HG02678 (cell line): ENCODE data around the gene ZBTB14.

ENCODE experiments used
- ATAC-seq: cut with Tn5 transposase; IDR thresholded peaks from one replicate; pipeline ENCODE4 v1.9.1; 2021; ENCODE audit warnings: mild to moderate bottlenecking, moderate library complexity; ENCODE audit not compliant: unreplicated experiment

The ZBTB14 gene, protein sequence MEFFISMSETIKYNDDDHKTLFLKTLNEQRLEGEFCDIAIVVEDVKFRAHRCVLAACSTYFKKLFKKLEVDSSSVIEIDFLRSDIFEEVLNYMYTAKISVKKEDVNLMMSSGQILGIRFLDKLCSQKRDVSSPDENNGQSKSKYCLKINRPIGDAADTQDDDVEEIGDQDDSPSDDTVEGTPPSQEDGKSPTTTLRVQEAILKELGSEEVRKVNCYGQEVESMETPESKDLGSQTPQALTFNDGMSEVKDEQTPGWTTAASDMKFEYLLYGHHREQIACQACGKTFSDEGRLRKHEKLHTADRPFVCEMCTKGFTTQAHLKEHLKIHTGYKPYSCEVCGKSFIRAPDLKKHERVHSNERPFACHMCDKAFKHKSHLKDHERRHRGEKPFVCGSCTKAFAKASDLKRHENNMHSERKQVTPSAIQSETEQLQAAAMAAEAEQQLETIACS

DNA sequence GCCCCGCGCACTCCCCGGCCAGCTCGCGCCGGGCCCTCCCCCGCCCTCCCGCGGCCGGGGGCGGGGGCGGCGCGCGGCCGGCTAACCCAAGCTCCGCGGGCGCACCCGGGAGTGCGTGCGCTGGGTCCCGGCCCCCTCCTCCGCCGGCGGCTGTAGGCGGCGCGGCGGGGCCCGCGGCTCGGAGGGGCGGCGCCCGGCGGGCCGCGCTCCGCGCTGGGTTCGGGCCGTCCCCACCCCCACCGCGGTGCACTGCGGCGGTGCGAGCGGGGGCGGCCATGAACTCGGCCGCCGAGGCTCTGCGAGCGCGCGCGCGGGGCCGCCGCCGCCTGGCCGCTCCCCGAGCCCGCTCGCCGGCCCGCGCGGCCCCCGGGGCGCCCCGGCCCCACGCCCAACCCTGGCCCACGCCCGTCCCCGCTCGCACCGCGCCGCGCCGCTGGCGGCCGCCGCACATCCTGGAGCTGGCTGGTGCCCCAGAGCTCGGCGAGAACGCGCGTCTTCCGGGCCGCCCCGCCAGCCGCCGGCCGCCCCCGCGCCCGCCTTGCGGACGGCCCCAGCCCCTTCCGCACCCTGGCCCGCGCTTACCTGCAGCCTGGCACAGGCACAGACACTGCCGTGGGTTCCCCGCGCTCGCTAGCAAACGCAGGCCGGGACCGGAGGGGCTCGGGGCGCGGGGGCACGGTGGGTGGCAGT lies at the start of gene ZBTB14:
Gene ZBTB14, minus strand, starts transcription at position 496 of the 690 bp plus-strand sequence. CDS start 2,480 bp downstream, outside the sequence.
- ATAC-seq: peak; percentile 37

DNA sequence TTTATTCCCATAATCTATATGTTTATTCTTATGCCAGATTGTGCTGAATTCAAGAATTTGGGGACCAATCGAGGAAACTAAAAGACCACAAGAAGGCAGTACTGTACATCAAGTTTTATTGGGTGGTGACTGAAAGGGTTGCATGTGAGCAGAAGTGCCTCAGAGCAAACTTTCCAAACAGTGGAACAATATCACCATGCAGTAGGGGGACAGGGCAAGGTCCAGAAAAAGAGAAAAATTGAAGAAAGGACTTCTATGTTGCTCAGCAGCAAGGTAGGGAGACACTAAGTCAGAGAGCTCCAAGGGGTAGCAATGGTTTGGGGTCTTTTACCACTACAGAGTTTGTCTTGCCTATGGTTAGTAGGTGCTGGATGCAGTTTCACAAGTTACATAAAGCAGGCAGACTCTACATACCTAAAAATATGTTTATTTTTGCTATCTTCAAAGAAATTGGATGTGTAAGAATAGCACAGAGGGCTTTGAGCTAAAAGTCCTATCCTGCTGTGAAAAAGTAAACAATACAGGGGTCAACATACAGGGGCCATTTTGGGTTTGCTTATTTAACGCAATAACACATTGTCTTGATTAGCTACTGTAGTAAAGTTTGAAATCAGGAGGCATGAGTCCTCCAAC lies 43.8 kb upstream of the ZBTB14 start:
- no peak for ATAC-seq

DNA sequence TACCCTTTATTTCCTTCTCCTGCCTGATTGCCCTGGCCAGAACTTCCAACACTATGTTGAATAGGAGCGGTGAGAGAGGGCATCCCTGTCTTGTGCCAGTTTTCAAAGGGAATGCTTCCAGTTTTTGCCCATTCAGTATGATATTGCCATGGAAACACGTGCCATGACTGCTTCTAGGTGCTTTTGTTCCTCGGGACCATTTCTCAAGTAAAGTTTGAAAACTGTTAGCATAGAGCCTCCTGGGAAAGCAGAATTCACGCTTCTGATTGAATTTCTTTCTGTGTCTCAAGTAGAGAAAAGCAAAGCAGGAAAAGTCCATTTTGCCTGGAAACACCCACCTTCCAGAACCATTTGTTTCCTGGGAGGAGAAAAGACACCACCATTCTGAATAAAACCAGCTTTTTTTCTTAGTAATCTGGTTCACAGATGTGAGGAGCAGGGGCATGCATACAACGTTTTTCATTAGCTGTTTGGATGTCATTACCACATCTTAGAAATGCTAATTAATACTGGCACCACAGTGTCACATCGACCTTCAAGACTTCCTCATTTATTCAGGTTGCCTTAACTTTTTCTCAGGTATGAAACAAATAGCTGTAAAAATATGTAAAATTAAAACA lies 39.0 kb upstream of the ZBTB14 start:
- no peak for ATAC-seq

DNA sequence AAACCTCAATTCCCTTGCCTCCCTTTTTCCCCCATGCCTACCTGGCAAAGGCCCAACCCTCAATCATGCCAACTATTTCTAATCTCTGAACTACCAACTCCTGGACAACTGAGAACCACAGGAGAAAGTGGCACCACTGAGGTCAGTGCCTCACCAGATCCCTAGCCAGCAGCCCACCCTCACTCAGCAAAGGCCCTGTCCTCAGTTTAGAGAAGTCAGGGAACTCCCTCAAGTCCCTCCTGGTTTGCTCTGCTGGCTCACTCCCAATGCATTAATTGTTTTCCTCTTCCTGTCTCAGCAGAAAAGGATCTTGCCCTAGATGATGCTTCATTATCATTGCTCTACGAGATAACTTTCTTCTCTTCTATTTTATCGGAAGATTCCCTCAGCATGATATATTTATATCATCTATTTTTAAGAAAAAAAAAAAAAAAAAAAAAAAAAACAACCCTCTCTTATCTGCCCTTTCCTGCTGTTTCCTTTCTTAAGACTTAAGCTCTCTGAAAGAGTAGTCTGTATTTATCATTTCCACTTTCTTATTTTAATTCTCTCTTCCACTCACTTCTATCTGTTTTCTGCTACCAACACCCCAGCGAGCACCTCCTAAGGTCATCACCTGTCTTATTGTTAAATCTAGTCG lies 22.7 kb upstream of the ZBTB14 start:
- ATAC-seq: no peak

DNA sequence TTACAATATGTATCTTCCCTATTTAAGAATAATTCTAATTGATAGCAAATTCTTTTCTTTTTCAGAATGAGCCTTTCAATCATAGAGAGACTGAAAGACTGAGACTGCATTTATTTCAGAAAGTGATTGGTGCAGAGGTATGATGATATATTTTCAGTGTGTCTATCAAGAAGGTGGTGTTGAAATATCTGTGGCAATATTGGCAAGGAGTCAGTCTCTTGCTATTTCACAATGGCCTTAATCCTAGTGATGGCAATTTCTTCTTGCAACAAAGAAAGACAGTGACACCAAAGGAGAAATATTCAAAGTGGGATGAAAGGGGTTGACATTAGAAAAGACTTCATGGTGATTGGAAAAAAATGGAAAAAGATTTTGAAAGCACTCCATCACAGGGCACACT lies 21.7 kb upstream of the ZBTB14 start:
- no peak for ATAC-seq

DNA sequence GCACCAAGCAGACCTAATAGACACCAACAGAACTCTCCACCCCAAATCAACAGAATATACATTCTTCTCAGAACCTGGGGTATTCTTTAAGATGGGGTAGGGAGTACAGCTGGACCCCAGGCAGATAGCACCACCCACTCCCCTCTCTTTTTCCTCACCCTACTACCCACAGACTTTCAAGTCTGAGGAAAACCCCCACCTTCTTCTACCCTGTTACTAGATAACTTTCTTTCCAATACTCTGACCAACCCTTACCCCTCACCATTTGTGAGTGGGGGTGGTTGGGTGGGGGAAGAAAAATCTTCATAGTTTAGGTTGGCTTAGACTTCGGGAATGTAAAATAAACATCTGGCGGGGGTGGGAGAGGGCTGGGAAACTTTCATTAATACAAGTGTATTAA lies 20.3 kb upstream of the ZBTB14 start:
- peak; percentile 51 for ATAC-seq

DNA sequence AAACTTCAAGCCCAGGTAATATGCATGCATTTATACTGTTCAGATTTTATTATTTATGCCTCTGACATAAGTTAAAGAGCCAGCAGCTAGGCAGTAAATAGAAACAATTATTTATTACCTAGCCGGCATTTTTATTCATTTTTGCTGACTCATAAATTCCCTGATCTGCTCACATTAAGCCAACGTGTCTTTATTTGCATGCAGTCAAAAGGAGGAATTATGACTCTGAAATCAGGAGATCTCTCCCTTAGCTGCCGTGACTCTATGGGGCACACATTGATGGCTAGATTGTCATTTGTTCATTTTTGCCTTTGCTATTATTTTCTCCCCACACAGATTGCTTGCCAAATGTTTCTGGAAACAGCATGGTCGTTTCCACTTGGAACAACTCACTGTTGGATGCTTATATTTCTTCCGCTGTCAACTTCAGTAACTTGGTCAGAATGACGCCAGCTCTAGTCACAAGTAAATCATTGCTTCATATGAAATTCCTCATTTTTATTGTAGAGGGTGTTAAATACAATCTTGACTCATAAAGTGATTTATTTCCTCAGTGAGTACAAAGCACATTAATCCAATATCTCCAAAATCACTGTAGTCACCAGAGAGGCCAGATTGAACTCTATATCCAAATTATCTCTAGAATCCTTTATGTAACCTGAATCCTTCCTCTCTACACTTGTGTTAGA lies 15.9 kb upstream of the ZBTB14 start:
- no peak for ATAC-seq

DNA sequence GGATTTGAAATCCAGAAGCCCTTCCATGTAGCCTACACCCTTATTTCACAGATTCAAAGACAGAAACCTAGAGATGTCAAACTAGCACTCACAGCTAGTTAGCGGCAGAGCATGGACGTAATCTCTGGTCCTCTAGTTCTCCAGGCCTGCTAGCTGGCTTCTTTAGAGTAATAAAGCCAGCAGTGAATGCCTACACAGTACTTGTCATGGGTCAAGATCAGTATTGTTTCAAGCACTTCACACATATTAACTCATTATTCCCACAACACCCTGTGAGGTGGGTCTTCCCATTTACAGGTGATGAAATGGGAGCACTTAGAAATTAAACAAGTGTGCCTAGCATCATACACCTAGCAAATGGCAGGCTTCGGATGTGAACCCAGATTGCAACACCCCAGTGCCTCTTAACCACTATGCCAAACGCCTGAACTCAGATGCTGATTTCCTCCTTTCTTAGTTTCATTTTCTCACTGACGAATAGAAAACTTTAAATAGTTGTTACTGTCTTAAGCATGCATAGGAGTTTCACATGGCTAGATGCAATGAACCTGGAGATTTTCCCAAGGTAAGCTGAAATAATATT lies 14.5 kb upstream of the ZBTB14 start:
- ATAC-seq: peak; percentile 96

DNA sequence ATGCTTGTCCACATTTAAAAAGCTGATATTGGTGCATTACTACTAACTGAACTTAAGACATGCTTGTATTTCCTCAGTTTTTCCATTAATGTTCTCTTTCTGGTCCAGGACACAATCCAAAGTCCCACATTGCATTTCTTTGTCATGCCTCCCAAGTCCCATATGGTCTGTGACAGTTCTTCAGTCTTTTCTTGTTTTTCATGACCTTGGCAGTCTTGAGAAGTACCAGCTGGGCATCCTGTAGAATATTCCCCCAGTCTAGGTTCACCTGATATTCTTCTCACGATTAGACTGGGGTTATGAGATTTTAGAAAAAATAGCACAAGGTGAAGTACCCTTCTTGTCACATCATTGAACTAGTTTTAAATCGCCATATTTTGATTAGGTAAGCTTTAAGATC lies 10.3 kb upstream of the ZBTB14 start:
- no peak for ATAC-seq

DNA sequence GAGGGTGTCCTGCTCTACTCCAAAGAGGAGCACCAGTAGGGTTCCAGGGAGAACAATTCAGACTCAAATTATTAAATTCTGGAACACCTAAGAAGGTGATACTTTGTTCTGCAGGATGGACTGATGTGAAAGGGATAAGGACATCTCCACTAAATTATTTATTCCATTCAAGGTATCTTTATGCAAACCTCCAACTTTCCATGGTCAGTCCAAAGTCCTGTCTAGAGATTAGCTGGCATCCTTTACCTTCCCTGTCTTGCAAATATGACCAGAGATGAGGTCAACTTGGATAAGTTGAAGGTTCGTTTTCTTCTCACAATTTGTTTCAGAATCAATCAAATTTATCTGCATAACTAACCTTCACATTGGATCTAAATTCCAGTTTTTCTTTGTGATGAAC lies 8.7 kb upstream of the ZBTB14 start:
- ATAC-seq: no peak

DNA sequence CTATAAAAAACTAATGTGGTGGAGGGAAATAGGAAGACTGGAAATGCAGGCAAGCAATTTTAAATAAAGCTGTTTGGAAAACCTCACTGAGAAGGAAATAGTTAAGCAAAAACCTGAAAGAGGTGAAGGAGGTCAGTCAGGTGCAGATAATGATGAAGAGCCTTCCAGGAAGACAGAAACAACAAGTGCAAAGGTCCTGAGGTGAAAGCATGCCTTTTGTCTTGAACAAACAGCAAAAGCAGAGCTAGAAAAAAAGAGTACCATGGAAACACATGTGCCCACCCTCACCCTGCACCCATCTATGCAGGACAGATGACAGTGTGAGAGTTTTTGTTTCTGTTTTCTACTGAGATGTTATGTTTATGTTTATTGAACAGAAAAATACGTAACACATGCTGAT lies 8.1 kb upstream of the ZBTB14 start:
- ATAC-seq: no peak

DNA sequence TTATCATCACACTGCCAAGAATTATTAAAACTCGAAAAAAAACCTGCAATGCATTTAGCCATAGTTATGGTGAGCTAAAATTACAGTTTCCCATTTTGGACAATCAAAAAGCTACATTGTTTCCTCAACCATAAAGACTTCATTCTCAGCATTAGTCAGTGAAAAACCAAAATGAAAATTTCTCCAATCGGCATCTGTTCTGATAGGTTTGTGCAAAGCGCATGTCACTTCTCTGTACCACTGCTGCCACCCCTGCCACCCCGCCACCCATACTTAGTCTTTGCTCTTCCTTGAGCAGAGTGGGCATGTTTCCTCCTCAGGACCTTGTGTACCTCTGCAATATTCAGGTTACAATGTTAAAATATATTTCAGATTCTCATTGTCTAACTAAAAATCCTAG lies 7.1 kb upstream of the ZBTB14 start:
- ATAC-seq: no peak

DNA sequence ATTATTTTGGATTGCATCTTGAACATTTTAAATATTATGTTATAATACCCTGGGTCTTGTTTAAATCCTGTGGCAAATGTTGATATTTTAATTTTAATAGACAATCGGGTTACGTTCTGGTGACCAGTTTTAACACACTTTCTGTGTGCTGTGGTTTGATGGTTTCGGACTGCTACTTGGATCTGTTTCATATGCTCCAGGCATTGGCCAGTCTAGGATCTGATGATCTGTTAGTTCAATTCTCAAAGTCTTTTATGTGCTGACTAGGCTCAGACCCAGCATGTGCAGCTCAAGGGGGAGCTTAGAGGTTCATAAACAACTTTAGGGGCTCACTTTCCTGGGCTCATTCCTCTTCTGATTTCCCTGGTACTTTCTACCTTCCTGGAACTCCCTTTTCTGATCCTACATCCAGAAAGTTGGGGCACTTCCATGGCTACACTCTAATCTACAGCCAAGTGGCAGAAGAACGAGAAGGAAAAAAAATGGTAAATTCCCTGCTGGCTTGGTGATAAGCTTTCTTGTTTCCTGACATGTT lies 5.0 kb upstream of the ZBTB14 start:
- no peak for ATAC-seq

DNA sequence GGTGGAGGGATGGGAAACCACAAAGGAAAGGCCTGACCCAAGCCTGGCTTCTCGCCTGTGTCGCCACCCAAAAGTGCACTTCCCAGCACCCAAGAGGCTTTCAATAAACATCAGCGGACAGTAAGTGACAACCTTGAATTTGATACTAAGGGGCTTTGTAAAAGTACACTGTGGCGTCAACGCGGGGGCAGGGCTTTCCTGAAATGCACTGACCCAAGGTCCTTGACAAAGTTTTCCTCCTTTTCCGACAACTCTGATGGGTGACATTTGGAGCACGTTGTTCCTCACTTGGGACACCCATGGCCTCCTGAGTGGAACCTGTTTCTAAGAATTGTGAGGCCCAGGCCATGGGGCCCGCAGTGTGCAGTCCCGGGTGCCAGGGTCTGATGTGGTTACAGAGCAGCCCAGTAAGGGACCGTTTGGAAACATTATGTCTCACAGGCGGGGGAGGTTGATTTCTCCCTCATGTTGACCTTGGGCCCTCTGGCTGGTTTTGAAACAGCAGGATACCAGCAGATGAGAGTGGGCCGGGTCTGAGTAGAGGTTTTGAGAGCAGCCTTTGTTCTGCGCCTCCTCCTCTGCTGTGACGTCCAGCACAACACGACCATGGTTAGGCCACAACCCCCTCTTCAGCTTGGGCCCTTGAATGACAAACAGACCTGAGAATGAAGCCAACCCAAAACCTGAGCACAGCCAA lies 2.8 kb upstream of the ZBTB14 start:
- ATAC-seq: no peak

DNA sequence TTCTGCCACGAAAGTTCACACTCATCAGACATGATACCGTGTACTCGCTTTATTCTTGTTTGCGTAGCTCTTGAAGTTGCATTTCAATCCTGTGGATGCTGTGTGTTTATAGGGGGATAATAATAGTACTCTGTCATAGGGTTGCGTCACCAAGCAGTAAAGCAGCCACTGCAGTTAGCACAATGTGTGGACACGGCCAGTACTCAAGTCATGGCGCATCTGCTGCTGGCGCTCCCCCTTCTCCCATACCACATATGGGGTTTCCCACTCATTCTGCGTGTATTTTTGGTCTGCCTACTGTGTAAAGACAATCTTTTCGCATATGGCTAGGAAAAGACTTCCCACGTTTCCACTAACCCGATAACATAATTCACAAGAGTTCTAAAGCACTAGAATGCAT lies 2.1 kb upstream of the ZBTB14 start:
- no peak for ATAC-seq

DNA sequence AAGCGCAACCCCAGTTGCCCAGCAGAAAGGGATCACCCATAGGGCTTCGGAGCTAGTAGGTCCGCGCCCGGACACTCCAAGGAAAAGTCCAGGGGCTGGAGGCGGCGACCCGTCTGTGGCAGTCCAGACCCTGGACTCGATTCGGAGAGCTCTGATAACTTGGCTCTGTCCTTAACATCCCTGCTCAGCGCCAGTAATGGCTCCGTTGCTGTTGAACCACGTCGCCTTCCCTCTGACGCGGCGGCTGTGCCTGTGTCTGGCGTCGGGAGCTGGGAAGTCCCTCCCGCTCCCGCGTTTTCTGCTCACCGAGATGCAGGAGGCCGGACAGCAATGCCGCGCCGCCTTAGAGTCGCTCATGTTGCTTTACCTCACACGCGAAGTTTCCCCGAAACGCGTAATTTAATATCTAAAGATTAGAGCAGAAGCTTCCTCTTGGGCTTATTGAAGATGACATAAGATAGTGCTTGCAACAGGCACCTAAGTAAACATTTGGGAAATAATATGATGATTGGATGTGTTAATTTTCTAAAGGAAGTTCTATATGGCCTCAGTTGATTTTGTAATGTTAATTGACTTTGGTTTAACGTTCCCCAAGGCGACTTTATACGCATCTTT lies 1.3 kb upstream of the ZBTB14 start:
- peak; percentile 8 for ATAC-seq

DNA sequence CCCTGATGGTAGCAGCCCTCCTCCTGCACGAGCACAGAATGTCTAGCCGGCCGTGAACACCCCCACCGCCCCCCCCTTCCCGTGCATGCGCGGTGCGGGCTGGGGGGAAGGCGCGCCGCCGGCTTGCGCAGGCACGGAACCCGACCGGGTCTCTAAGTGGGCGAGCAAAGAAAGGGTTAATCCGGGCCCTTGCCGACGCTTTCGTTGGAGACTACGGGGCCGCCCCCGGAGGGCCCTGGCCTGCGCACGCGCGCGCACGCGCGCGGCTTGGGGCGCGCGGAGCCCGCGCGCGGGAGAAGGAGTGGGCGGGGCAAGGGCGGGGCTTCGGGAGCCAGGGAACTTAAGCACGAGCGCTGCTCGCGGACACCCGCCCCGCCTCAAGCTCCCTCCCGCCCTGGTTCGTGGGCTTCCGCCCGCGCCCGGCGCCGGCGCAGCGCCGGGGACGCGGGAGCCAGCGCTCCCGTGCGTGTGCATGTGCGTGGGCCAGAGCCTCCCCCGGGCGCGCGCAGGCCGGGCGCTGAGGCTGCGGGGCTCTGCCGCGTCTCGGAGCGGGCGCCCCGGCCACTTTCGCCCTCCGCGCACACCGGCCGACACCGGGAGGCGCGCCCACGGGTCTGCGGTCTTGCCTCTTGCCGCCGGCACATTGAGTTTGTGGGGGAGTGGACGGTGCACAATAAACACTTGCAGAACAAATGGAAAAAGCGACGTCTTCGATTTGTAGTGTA lies 617 bp upstream of the ZBTB14 start:
- ATAC-seq: peak; percentile 58
